HPDE6-E6E7 (cell line): Measurements from ENCODE around the gene TTC39A.
A peak's percentile ranks its signal among the peaks of the same experiment; 100 is the strongest.

Source experiments
- DNase-seq: peaks from one replicate; pipeline ENCODE4 v3.0.0; 2011; ENCODE audit warnings: missing footprints; ENCODE audit errors: extremely low spot score

TTC39A gene

DNA sequence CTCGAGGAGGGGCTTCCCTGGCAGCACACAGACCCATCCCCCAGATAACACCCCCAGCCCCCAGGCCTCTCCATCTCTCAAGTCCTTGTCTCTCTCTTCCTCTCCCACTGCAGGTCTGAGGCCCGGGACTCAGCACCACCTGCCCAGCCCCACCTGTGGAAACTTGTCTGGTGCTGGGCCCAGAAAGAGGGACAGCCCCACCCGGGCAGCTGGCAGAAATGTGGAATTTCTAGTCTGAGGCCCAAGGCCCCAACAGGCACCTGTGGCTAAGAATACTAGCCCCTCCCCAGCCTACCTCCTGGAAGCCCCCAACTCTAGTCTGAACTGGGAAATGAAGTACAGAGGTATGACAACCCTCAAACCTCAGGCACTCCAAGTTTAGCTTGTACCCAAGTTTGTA lies 15.4 kb downstream of the TTC39A start:
- peak; percentile 58 for DNase-seq

DNA sequence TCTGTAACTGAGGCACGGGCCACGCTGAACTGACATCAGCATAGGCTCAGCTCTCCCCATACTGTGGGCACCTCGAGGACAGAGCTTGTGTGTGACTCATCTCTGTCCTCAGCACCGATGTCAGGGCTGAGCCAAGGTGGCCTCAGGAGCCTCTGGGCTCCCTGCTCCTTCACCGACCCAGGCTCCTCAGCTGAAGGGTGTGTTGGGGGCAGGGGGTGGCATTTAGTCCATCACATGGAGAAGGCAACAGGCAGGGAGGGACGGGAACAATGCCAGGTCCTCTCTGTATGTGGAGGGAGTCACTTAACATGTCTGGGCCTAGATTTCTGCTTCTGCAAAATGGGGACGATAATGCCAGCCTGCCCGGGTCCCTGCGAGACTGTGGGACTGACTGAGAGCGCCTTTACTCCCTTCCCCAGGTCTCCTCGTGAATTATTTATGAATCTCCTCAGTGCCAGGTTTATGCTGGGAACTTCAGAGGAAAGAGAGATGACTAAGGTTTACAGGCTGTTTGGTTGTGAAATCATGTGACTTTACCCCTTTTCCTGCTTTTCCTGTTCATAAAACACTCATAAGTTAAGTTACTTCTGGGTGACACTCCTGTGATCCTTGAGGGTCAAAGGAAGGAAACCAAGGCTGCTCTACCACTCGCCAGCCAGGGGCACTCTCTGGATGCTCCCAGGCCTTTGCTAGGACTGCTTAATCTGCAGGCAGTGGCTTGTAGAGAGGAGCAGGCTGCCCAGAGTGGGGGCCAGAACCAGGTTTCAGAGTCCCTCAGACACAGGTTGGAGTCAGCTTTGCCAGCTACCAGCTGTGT lies 16.2 kb downstream of the TTC39A start:
- DNase-seq = peak; percentile 85

DNA sequence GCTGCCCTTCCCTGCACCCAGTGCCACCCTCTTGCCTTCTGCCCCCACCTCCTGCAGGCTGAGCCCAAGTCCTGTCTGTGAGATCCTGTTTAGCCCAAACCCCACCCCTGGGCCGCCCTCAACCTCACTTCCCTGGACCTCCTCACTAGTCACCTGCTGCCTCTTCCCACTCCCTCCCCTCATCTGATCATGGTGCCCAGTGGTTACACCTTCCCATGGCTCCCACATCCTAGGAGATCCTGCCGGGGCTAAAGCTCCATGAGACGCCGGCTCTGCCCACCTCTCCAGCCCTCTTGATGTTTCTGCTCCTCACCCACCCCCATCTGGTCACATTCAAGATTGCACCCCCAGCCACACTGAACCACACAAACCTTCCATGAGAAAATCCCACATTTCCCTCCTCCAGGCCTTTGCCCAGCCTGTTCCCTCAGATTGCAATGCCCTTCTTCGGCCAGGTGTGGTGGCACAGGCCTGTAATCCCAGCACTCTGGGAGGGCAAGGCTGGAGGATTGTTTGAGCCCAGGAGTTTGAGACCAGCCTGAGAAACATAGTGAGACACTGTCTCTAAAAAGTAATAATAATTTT lies 17.0 kb downstream of the TTC39A start:
- DNase-seq = no peak

DNA sequence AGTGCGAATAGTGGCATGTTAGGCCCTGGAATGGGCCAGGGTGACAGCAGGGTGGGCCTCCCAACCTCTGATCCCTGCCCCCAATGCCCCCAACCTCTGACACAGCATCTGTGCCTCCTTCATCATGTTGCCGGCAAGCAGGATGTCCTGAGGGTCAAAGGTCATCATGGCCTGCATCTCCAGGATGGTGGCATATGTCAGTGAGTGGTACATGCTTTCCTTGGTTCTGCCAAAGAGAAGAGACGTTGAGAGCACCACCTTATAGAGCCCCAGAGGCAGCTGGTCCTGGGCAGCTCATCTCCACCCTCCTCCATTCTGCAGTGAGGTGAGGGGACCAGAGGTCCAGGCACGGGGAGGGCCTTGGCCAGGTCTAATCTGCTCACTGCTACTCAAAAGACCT lies 17.6 kb downstream of the TTC39A start:
- DNase-seq = no peak

DNA sequence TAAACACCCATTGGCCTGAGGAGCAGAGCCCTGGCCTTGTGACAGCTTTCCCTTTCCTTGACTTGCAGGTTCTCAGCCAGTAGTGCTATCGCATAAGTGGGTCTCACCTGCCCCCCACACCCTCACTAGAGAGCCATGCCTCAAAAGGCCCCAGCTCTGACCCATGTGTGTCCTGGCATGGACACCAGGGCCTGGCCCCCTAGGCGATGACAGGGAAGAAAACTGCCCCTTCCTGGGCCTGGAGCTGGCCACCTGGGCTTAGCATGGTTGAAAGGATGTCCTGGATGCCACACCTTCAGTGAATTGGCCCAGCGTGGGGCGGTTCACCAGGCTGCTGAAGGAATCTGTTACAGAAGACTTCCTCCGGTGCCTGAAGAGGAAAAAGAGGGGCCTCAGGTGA lies 18.5 kb downstream of the TTC39A start:
- no peak for DNase-seq

DNA sequence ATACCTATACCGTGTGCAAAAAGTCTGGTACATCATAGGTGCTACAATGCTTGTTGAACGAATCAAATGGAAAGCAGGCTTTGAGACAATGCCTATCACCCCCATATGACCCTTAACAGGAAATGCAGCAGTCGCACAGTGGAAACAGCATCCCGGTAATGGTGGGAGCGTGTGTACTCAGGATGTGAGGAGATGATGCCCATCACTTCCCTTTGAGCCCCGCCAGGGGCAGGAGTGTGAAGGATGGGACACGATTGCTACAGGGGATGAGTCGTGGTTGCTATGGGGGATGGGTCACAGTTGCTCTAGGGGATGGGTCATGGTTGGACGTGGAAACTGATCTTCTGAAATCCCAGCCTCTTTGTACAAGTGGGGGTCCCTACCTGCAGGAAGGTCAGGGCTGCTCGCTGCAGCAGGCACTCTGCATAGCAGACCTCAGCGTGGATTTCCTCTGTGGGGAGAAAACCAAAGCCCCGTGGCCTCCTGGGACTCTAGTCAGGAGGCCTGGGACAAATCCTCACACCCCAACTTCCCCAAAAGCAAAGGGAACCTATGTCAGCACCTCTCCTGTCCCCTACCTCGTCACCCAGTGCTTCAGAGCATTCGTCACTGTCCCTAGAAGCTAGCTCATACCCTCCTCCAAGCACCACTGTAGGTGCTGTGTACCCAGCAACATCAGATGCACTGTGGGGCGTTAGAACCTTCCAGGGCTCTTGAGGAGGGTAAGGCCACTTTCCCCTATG lies 19.3 kb downstream of the TTC39A start:
- DNase-seq = no peak

DNA sequence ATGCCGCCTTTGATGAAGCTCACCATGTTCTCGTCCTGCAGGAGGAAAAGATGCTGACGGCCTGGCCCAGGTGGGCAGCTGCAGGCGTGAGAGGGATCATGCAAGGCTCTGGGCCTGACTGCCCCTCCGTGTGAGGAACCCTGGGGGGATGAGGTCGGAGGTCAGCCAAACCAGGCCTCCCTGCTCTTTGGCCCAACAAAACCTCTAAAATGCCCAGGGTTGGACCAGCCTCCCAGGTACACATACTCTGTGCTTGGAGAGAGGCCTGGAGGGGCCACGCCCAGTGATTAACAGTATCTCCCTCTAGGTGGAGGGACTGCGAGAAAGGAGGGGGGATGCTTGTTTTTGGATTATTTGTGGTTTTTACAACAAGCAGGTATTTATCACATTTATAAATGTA lies 21.1 kb downstream of the TTC39A start:
- DNase-seq = no peak

DNA sequence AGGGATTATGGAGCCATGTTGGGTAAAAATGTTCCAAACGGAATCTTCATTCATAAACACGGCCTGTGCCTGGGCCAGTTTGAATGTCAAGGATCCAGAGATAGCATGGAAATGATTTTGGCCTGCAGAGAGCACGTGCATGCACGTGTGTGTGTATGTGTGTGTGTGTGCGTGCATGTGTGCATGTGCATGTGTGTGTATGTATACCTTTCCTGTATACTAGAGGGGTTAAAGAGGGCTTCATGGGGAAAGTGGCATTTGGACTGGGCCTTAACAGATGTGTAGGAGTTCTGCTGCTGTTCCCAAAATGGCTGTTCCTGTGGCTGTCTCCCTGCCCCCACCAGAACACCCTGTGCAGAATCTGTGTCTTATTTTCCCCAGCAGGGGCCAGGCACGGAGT lies 21.7 kb downstream of the TTC39A start:
- DNase-seq = no peak

DNA sequence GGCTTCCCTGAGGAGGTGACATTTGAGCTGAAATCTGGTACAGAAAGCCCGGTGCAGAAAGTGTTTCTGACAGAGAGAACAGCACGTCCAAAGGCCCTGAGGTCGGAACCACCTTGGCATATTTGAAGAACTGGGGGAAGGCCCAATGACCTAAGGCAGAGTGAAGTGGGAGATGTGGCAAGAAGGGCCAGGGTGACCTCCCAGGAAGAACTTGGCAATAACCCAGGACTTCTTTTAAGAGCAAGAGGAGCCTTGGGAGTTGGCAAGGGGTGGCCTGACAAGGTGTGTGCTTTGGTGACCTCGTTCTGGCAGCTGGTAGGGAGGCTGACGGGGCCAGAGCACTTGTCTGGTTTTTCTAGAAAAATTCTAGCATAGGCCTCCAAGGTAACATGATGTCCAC lies 23.4 kb downstream of the TTC39A start:
- no peak for DNase-seq

DNA sequence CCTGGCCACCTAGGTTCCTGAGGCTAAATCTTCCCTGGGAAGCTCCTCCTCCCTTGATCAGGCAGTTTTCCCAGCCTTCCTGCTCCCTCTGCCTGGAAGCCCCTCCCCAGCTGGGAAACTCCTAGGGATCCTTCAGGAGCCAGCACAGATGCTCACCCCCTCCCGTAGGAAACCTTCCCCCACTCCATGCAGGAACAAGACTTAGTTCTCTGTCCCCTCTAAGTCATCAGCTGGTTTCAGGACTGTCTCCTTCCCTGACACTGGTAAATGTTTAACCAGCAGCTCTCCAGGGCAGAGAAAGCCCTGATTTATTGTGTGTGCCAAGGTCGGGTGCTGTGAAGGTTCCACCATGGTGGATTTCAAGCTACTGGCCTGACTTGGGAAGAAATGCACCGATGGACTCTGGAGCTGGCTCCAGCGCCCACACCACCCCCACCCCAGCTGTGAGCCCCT lies 25.0 kb downstream of the TTC39A start:
- DNase-seq = no peak

DNA sequence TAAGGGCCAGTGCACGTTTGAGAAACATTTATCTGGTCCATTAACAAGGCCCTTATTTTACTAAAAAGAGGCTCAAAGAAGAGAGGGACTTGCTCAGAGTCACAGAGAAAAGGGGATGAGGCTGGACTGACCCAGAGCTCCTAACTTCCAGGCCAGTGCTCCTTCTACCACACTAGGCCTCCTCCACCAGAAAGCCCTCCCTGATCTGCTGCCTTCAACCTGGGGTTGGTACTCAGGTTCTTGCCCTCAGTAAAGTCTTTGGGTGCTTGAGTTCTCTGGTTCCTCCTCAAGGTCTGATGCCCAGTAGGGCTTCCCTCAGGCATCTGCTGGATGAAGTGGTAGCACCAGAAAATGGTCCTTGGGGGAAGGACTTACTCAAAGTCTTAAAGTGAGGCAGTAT lies 26.0 kb downstream of the TTC39A start:
- no peak for DNase-seq

DNA sequence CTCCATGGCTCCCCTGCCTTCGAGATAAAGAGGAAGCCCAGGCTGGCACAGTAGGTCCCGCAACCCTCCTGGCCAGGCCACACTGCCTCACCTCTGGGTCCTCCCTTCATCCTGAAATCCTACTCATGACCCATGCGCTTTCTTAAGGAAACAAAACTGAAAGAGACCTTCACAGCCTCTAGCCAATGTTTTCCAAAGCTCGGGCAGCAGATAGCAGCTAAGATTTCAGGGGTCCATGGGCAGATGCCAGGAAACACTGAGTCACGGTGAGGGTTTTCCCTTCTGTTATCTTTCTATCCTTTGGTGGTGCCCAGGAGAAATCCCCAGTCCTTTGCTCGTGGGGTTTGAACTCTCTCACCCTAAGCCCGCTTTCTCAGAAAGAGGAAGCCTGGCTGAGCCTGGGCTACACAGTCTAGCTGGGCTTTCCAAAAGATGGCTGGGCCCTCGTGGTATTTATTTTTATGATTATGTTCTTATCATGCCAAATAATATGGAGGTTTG lies 26.6 kb downstream of the TTC39A start:
- DNase-seq = no peak

DNA sequence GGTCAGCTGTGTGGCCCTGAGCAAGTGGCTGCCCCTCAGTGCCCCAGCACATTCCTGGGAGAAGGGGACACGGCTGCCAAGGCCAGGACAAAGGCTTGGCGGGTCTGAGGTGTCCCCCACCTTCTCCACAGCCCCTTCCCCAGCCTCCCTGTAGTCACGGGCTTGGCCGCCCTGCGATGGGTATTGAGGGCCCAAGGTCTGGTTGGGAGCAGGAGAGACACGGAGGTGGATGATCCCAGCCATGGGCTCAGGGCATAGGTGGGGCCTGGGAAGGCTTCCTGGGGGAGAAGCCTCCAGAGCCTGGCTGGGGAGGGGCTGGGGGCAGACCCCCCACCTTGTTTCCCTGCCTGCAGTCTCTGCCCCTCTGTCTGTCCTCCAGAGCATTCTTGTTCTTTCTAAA lies 27.0 kb downstream of the TTC39A start:
- DNase-seq = no peak

DNA sequence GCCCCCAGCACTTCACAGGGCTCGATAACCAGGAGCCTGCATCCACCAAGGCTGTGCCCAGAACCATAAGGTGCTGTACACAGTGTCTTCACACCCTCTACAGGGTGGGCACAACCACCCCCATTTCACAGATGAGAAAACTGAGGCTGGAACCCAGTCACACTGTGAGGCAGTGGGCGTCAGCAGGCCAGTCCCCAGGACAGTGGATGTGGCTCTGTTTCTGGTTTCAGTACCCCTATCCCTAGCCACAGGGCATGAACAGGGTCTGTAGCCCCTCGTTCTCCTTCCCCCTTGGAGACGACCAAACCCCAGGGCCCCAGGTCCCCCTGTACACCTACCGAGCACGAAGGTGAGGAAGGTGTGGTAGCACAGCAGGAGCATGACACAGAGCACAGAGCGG lies 27.6 kb downstream of the TTC39A start:
- no peak for DNase-seq

DNA sequence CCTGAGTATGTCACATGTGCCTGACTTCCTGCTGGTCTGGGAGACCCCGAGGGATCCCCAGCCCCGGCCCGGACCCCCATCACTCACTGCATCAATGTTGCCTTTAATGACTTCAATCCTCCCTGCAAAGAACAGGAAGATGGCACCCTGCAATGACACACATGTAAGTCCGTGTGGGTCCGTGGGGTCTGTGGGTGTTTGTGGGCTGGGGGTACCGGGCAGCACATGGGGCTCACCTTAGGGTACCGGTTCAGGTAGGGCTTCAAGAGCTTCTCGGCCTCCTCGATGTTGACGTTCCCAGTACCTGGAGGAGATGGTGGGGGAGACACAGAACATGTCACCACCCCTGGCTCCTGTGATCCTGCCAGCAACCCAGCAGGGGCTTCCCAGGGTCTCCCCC lies 28.1 kb downstream of the TTC39A start:
- DNase-seq = no peak

DNA sequence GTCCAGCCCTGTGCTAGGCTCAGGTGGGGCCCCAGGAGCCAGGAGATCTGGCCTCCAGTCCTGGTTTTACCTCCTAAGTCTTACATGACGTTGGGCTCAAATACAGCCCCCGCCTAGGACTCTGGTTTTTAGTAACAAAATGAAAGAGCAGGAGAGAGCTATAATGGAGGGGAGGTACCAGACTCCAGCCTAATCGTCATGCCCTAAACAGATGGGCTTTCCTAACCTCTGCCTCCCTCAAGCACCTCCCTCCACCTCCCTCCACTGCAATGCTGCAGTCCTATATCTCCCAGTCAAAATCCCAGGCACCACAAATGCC lies 28.6 kb downstream of the TTC39A start:
- DNase-seq = no peak

DNA sequence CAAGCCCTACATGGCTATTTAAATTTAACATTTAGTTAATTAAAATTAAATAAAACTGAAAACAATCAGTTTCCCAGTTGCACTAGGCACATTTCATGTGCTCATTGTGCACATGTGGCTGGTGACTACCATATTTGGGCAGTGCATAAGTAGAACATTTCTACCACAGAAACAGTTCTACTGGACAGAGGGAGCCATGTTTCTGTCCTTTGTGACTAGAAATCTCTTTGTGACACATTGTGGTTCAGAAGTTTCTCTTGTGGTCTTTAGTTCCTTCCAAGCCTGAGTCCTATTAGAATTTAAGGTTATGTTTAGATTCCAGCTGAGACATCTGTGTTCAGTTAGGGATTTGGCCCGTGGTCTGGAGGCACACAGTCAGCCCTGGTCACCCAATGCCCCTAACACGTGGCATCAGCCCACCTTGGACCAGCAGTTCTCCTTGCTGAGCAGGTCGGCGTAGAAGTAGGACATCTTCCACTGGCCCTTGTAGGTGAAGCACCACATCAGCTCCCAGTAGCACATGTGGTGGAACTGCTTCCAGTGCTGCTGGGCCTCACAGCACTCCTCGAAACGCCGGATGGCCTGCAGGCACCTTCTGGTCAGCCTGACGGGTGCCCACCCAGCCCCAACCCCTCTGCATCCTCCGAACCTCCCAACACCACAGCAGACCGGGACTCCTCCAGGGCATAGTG lies 29.1 kb downstream of the TTC39A start:
- no peak for DNase-seq

DNA sequence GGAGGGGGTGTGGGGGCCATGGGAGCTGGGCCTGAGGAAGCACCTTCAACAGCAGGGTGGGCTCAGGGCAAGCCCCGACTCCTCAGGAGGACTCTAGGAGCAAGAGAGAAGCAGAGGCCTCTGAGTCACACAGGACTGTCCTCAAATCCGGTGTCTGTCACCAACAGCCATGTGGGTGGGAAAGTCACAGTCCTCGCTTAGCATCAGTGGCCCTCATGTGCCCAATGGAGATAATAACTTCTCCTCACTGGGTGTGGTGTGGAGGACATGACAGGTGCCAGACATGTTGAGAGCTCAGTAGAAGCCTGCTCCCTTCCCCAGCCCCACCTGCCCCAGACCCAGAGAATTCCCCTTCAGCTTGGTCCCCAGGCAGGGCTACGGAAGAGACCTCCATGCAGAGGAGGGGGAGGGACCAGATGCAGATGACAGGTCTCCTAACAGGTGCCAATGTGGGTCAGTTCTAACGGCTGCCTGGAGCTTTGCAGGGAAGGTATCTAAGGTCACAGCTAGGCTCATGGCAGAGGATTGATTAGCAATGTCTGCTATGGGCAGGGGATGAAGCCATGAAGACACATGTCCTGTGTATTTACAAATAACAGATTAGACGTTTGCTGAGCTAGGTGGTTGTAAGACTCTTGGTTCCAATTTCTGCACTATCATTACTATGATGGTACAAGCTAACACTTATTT lies 30.2 kb downstream of the TTC39A start:
- DNase-seq = no peak

DNA sequence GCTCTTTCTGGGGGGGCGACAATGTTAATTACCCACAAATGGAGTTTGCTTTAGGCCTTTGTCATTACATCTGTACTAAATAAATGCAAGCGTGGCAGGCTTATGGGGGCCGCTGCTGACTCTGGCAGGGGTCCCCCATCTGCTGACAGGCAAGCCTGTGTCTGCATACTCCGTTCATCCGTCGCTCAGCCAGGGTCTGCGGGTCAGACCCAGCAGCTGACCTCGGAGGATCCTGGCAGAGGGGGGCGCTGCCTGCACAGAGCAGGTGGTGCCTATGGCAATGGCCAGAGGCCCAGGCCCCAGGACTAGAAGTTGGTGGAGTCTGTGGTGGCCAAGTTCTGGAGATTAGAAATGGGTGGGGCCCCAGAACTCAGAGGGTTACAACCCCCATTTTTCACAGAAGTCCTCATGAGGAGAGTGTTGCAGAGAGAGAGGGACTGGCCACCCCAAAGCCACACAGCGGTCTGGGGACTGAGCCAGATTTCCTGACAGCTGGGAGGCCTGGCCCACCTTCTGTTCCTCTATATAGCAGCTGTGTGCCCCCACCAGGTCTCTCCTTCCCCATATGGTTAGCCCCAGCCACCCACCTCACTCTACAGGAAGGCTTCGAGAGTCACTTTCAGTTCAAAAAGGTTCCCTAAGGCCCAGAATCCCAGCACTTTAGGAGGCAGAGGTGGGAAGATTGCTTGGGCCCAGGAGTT lies 31.0 kb downstream of the TTC39A start:
- DNase-seq = no peak

DNA sequence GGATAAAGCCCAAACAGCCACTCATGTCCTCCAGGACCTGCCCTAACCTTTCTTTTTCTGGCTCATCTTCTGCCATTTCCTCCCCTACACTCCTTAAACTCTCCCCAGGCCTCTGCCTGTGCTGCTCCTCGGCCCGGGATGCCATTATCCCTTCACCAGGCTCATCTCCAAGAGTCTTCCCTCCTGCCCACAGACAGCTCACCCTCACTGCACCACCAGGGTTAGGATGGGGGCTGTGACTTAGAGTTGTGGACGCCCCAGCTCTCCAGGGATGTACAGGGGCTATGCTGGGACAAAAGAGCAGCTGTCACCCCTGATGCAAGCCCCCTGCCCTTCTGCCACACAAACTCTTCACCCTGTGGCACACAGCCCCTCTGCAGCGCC lies 32.0 kb downstream of the TTC39A start:
- DNase-seq = no peak
